Calu3 (cell line): ENCODE measurements around the gene SERPINB10. TPM values are rescaled to one million over a fixed set of nuclear protein-coding genes. Genes with fewer than 3 reads are reported as not detected.
A peak's percentile ranks its signal among the peaks of the same experiment; 100 is the strongest.

Source experiments
- BruUV-seq: library from RNA; stranded (reverse); fragments of 400-500 nt; replicated peaks from 2 replicates; lab custom pipeline; 2021; lab: Mats Ljungman, UMichigan
- CTCF ChIA-PET: fragments of 300-600 bp; sonication (Branson Sonifier 250); formaldehyde crosslinking; loops from one replicate; lab custom pipeline; 2022; ENCODE audit warnings: antibody characterized with exemption; lab: Charles Lee
- DNase-seq: peaks from one replicate; pipeline ENCODE4 v3.0.0; 2022
- H3K27ac Mint-ChIP-seq: one replicate; pipeline ENCODE4 v1.8.0; 2022; ENCODE audit warnings: mixed read lengths; ENCODE audit not compliant: unreplicated experiment
- H3K27me3 Mint-ChIP-seq: one replicate; pipeline ENCODE4 v1.8.0; 2022; ENCODE audit warnings: mixed read lengths; ENCODE audit not compliant: unreplicated experiment
- H3K36me3 Mint-ChIP-seq: one replicate; pipeline ENCODE4 v1.8.0; 2022; ENCODE audit warnings: mild to moderate bottlenecking, moderate library complexity, mixed read lengths; ENCODE audit not compliant: insufficient read depth, unreplicated experiment
- H3K4me1 Mint-ChIP-seq: one replicate; pipeline ENCODE4 v1.8.0; 2022; ENCODE audit warnings: mild to moderate bottlenecking, low read depth, mixed read lengths; ENCODE audit not compliant: unreplicated experiment
- H3K4me3 Mint-ChIP-seq: one replicate; pipeline ENCODE4 v1.8.0; 2022; ENCODE audit warnings: mild to moderate bottlenecking, low read depth, moderate library complexity, mixed read lengths; ENCODE audit not compliant: unreplicated experiment
- H3K9me3 Mint-ChIP-seq: one replicate; pipeline ENCODE4 v1.8.0; 2022; ENCODE audit warnings: low read depth, mixed read lengths; ENCODE audit not compliant: unreplicated experiment
- intact Hi-C: fragments of 100-400 bp; cut with micrococcal nuclease; formaldehyde crosslinking; loops from one replicate; pipeline ENCODE4 v1.10.0; 2022; ENCODE audit not compliant: unreplicated experiment
- total RNA-seq: library from RNA; stranded (reverse); gene quantifications from 2 replicates; pipeline ENCODE4 v1.2.3, GENCODE V29; 2022
- TF ChIP-seq, protein P1 (sequence below): fragments of 200-600 bp; IDR thresholded peaks from one replicate; pipeline ENCODE4 v1.8.0; 2022; ENCODE audit warnings: antibody characterized with exemption; ENCODE audit not compliant: unreplicated experiment

SERPINB10 gene
- total RNA-seq, 1 experiment from 2014 or later, result not detected

DNA sequence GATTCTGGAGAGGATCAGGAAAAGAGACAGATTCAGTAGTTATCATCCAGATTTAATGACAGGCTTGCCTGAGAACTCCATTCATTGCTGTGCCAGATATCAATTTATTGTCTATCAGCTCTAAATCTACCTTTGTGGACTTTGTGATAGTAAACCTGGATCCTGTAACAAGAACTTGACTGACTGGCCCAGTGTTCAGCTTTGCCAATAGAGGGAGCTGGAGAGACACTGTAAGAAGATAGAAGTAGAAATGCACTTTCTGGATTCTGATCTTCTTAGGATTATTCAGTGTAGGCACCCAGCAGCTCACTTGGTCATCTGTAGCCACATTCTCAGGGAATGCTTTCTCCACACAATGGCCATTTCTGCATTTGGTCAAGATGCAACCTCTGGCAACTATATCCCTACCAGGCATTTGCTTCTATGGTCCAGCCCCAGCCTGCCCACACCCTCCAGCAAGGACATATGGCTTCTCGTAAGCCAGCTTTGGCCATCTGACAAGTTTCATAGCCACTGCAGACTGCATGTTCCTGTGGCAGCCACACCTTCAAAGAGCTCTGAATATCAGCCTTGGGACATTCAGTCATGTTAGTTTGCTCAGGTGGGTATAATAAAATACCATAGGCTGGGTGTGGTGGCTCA is 56.0 kb downstream of the SERPINB10 start:
- no TSS peak for BruUV-seq
- CTCF ChIA-PET, result interaction anchor here (1.0 to 1.1 kb wide), 2 partner anchors 11 to 28 kb away, joined by 3 to 5 read pairs; no protein-coding TSS in a partner anchor

DNA sequence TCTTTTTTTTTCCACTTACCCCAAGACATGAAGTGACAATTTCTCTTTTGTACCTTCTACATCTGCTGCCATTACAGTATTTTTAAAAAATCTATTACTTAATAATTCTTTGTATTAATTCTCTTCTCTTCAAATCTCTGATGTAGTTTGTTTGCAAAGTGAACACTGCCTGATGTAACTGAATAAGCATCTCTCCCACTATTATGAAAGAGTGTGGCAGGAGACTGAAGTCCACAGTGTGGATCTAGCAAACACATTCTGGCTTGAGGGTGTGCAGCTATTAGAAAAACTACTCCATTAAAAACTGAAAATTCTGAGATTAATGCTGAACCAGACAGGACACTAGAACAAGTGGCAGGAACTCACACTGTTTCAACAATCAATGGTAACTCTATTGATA is 57.1 kb downstream of the SERPINB10 start:
- CTCF ChIA-PET, result no interaction called here

More for the DNA sequence above, 56.0 kb downstream of the SERPINB10 start:
- intact Hi-C loops, result no loop called here
- Mint-ChIP-seq H3K36me3 (no peaks in the 10 kb centered on the region), H3K4me1 (peaks cover 18% of the 10 kb centered on the region), H3K4me3 (no peak overlapping the region), H3K27me3 (no peaks in the 10 kb centered on the region), H3K9me3 (no peaks in the 10 kb centered on the region), H3K27ac (no peak overlapping the region)
- DNase-seq, result peak; percentile 39
- TF ChIP-seq, protein P1, sequence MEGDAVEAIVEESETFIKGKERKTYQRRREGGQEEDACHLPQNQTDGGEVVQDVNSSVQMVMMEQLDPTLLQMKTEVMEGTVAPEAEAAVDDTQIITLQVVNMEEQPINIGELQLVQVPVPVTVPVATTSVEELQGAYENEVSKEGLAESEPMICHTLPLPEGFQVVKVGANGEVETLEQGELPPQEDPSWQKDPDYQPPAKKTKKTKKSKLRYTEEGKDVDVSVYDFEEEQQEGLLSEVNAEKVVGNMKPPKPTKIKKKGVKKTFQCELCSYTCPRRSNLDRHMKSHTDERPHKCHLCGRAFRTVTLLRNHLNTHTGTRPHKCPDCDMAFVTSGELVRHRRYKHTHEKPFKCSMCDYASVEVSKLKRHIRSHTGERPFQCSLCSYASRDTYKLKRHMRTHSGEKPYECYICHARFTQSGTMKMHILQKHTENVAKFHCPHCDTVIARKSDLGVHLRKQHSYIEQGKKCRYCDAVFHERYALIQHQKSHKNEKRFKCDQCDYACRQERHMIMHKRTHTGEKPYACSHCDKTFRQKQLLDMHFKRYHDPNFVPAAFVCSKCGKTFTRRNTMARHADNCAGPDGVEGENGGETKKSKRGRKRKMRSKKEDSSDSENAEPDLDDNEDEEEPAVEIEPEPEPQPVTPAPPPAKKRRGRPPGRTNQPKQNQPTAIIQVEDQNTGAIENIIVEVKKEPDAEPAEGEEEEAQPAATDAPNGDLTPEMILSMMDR, result peak; percentile 79

DNA sequence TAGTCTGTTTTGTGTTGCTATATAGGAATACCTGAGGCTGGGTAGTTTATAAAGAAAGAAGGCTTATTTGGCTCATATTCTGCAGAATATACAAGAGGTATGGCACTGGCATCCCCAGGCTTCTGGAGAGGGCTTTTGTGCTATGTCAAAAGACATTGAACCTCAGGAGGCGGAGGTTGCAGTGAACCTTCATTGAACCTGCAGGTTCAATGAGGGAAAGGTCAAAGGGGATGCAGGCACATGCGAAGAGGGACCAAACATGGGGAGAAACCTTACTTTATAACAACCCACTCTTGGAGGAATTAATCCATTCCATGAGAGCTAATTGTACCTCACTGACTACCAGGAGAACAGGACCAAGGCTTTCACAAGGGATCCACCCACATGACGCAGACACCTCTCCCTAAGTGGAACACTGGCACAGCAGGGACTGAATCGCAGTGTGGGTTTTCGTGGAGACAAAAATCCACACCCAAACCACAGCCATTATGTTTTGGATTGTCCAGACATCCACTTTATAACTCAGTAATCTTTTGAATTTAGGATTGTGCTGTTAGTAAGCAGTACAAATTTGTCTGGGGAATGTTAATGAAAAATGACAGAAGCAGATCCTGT is 58.1 kb downstream of the SERPINB10 start:
- Mint-ChIP-seq H3K4me3 (no peak overlapping the region), H3K9me3 (no peaks in the 10 kb centered on the region), H3K4me1 (peaks cover 31% of the 10 kb centered on the region), H3K27me3 (no peaks in the 10 kb centered on the region), H3K27ac (no peak overlapping the region), H3K36me3 (peaks cover 17% of the 10 kb centered on the region)
- no peak for DNase-seq
- TF ChIP-seq, protein P1, result no peak
- CTCF ChIA-PET, result no interaction called here
- no TSS peak for BruUV-seq
- intact Hi-C loops, result no loop called here

More for the DNA sequence above, 57.1 kb downstream of the SERPINB10 start:
- no peaks in the 10 kb centered on the region for H3K27me3 Mint-ChIP-seq
- H3K27ac Mint-ChIP-seq, result no peak overlapping the region
- no peaks in the 10 kb centered on the region for H3K9me3 Mint-ChIP-seq
- H3K36me3 Mint-ChIP-seq, result peaks cover 8% of the 10 kb centered on the region
- TF ChIP-seq, protein P1, result no peak
- BruUV-seq, result no TSS peak
- intact Hi-C loops, result no loop called here
- no peak overlapping the region for H3K4me3 Mint-ChIP-seq
- no peak for DNase-seq
- peaks cover 30% of the 10 kb centered on the region for H3K4me1 Mint-ChIP-seq

DNA sequence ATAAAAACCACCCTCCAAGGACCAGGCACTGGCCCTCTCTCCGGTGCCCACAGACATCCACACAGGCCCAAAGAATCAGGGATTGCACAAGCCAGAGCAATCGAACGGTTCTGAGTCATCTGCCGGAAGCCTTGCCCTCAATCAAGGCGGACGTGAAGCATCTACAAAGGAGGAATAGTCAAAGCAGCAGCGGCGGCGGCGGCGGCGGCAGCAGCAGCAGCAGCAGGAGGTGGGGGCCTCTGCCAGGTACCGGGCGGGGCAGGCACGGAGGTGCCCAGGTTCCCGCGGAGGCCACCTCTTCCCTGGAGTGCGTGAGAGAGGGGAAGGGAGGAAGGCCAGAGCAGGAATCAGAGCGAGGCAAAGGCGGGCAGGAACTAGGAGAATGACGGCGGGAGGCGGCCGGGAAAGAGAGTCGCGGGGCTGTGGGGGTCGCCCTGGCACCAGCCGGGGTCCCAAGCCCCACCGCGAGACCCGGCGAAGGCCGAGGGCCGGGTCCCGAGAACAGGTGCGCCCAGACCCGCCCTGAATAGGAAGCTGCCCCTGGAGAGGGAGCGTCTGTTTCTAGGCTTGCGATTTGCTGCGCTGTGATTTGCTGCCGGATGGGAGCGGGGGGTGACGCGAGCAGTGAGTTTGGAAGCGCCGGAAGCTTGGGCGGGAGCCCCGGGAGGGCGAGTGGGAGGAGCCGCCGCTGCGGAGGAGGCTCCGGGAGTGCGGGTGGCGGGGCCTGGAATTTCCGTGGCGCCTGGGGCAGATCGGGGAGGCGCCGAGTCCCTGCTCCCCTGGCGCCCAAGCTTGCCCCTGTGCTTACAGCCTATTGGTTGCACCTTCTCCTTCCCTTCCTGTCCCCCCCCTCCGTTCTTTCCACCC is 62.4 kb downstream of the SERPINB10 start, which contains the start of gene SERPINB8:
Gene SERPINB8 (plus strand): TSS at position 140 of the 867 bp plus-strand sequence. CDS start 8,228 bp downstream, outside the sequence.
- peak; percentile 98 for DNase-seq

More for the DNA sequence above, 62.4 kb downstream of the SERPINB10 start, which contains the start of gene SERPINB8:
- Mint-ChIP-seq H3K9me3 (no peaks in the 10 kb centered on the region), H3K27ac (peak within 1 kb of the TSS; percentile 95), H3K4me3 (peak within 1 kb of the TSS; percentile 94), H3K27me3 (no peaks in the 10 kb centered on the region), H3K36me3 (peaks cover 27% of the 10 kb centered on the region), H3K4me1 (peaks cover 47% of the 10 kb centered on the region)
- TF ChIP-seq, protein P1, result no peak
- TSS peak; percentile 74 for BruUV-seq
- CTCF ChIA-PET, result interaction anchor here (0.6 to 0.9 kb wide), 3 partner anchors 21 to 331 kb away, joined by 3 to 7 read pairs (median 5); partner anchors contain the start of gene HMSD
- intact Hi-C loops, result no loop called here
